Measurements from ENCODE around the gene SUV39H2.
"Not testable (repeated sequence)": the region's sequence is repeated elsewhere in the genome, so short reads cannot be mapped to it uniquely, and the experiment has no call there.

Gene SUV39H2

DNA sequence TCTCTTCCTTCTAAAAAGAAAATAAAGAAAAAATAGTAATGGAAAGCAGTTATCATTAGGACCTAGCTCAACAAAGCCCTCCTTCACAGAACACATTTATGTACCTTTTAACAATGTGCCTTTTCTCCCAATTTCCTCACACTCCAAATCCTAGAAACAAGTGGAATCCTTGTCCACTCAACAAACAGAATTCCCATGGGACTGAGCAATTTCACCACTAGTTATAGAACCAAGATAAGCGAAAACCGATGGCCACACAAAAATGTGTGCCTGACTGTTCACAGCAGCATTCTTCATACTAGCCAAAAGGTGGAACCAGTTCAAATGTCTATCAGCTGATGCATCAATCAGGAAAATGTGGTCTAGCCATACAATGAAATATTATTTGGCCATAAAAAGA is 57.9 kb downstream of the SUV39H2 start:
- DNase-seq (ENCODE audit: low read depth in 2 of 2) = no peak

DNA sequence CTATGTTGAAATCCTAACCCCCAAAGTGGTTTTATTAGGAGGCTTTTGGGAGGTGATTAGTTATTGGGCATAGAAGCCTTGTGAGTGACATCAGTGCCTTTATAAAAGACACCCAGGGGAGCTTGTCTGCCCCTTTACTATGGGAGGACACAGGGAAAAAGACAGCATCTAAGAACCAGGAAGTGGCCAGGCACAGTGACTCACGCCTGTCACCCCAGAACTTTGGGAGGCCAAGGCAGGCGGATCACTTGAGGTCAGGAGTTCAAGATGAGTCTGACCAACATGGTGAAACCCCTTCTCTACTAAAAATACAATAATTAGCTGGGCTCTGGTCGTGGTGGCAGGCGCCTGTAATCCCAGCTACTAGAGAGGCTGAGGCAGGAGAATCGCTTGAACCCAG is 60.3 kb downstream of the SUV39H2 start:
- not testable (repeated sequence) for DNase-seq (ENCODE audit: low read depth in 2 of 2)

DNA sequence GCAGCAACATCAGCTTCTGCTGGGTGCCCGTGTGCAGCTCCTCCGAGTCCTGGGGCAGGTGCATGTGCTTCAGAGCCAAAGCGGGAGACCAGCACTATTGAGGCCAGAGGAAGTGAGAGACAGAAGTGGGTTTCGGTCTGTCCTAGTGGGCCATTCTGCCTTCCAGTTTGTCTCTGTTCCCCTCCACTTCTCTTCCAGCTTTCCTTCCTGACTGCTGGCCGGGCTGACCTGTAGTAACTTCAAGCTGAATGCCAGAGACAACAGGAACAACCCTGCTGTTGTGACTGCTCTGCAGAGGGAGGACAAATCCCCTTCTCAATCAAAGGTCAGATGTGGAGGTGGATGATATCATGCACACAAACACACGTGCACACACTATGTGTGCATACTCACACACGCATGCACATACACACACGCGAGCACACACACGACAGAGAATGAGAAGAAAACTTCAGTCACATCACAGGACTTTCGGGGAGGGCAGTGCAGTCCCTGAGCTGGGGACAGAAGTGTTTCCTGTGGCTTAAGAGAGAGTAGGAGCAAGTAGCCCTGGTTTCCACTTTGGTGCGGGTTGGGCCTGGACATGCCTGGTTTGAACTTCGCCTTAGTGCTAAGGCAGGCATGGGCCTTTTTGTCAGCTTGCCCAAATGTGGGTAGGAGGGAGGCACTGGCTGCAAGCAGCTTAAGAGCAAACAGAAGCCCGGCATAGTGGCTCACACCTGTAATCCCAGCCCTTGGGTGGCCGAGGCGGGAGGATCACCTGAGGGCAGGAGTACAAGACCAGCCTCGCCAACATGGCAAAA is 63.7 kb downstream of the SUV39H2 start:
- DNase-seq (ENCODE audit: low read depth in 2 of 2) = not testable (repeated sequence)

DNA sequence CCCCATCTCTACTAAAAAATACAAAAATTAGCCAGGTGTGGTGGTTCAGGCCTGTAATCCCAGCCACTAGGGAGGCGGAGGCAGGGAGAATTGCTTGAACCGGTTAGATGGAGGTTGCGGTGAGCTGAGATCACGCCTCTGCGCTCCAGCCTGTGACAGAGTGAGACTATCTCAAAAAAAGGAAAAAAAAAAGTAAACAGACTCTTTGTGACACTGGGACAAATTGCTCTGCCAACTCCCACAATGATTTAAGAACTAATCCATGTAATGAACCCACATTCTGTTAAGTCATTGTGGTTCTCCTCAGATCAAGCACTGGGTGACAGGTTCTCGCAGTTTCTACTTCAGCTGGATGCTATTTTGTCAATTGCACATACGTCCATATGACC is 64.3 kb downstream of the SUV39H2 start:
- not testable (repeated sequence) for DNase-seq (ENCODE audit: low read depth in 2 of 2)

DNA sequence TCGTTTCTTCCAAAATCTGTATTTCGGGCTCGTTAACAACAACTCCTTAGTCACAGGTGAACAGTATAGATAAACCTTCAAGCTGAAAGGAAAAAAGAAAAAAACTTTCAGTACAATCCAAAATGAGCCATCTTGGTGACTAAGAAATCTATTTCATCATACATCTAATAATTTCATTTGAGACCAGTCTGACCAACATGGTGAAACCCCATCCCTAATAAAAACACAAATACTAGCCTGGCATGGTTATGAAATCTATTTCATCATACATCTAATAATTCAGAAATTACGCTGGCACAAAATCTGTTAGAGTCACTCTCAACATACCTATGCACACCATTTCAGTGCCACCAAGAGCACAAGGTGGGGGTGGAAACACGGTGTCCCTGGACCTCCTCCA is 66.4 kb downstream of the SUV39H2 start:
- no peak for DNase-seq (ENCODE audit: low read depth in 2 of 2)

DNA sequence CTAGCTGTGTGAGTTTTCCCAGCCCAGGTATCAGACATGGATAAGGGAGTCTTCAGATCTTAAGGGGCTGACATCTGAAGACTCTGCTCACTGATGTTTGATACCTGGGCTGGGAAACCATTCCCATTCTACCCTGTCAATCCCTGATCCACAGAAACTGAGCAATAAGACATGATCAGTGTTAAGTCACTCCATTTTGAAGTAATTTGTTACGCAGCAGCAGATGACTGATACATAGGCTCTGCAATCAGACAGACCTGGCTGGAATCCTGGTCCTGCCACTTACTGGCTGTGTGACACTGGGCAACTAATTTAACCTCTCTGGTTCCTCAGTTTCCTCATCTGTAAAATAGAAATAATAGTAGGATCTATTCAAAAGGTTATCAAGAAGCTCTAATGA is 68.6 kb downstream of the SUV39H2 start:
- DNase-seq (ENCODE audit: low read depth in 2 of 2) = no peak

DNA sequence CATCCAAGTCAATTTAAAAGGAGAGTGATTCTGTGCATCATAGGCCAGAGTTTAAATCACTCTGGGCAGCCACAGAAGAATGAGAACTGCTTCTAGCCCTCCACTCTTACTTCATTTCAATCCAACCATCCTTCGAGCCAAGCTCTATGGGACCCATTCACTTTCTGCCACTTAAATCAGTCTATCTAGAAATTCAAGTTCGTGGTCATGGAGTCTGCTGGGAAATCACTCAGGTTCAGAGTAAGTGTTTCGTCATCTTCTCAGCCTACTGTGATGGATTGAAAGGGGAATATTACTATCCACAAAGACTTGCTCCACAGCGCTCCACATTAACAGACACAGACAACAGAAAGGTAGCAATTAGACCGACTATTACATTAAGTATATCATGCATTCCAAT is 70.6 kb downstream of the SUV39H2 start:
- DNase-seq (ENCODE audit: low read depth in 2 of 2) = no peak

DNA sequence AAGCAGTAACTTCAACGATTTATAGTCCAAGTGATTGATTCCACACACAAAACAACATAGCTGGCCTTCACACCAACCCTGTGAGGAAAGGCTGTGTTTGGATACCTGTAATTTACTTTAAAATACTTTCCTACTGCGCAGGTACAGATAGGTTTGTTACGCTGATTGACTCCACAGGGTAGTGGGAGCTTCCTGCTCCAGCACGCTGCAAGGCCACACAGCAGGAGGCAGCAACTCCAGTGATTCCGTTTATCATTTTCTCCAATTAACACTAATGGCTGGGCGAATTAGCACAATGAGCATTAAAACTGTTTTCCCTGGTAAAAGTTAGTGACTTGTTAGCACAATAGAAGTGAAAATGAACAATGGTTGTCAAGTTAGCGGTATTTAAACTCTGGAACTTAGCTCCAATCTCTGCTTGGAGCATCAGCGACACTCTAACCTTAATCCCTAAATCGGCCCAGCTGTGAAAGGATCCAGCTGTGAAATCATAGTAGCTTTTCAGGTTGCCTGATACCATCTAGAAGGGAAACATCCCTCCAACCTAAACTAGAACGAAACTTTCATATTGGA is 74.3 kb downstream of the SUV39H2 start:
- no peak for DNase-seq (ENCODE audit: low read depth in 2 of 2)

DNA sequence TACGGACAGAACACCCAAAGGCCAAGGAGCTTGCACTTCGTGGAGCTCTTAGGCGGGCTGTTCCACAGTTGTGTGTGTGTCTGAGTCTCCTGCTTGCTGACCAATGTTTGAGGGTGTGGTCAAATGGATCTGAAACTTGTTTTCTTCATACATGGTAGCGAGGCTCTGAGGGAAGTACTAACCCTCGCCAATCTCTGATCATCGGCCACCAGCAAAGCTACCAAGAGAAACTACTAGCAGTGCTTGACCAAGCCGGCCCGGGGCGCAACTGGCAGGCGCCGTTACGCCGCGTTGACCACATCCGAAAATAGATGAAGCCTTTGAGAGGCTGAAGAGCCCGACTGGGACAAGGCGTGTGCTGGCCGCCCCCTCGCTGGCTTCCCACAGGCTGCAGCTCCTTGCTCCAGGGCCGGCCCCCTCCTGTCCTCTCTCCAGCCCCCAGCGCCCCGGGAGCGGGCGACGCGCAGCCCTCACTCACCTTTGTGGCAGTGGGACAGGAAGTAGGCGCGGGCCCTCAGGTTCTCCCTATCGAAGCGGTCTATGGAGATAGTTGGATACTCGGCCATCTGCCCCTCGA is 74.8 kb downstream of the SUV39H2 start:
- DNase-seq (ENCODE audit: low read depth in 2 of 2) = no peak

Data from stimulated activated CD8-positive, alpha-beta memory T cell treated with anti-CD3 and anti-CD28 coated beads, Interleukin-7, amount 100 ng/mL, for 4 hours (primary cell).